Neural progenitor cell (in vitro differentiated cells): ENCODE data around the gene MAML3.

Experiments
- CTCF ChIP-seq: fragments of 200-600 bp; sonication (generic); IDR thresholded peaks from 2 replicates; pipeline ENCODE4 v1.5.1; 2017; ENCODE audit warnings: antibody characterized with exemption, mild to moderate bottlenecking
- EZH2 ChIP-seq: fragments of 200-600 bp; sonication (generic); IDR thresholded peaks from 2 replicates; pipeline ENCODE4 v1.6.1; 2017; ENCODE audit warnings: antibody characterized with exemption, mild to moderate bottlenecking, moderate library complexity
- EZH2phosphoT487 ChIP-seq: fragments of 200-600 bp; sonication (generic); IDR thresholded peaks from 2 replicates; pipeline ENCODE4 v1.6.1; 2017; ENCODE audit warnings: antibody characterized with exemption

- TF ChIP-seq CTCF (no peak), EZH2 (no peak), EZH2phosphoT487 (no peak)
Observed at GRCh38 chr4:140156529-140157171, 2.7 kb upstream of the MAML3 start.
